HG03442 (cell line): ENCODE results near the gene CAMTA1.
"Not testable (repeated sequence)": the region's sequence is repeated elsewhere in the genome, so short reads cannot be mapped to it uniquely, and the experiment has no call there.

Source experiments
- ATAC-seq: cut with Tn5 transposase; IDR thresholded peaks from one replicate; pipeline ENCODE4 v1.9.1; 2021; ENCODE audit warnings: mild to moderate bottlenecking, moderate library complexity; ENCODE audit not compliant: unreplicated experiment

The CAMTA1 gene

GRCh38 chr1:7686301-7686850 is 901.1 kb downstream of the CAMTA1 start:
- ATAC-seq, result no peak

- no peak for ATAC-seq
These were observed 902.2 kb downstream of the CAMTA1 start for GRCh38 chr1:7687411-7687810.

- ATAC-seq, result no peak
These were observed 903.4 kb downstream of the CAMTA1 start for GRCh38 chr1:7688659-7689058.

- ATAC-seq, result not testable (repeated sequence)
These were observed 904.1 kb downstream of the CAMTA1 start for GRCh38 chr1:7689307-7689706.

GRCh38 chr1:7690076-7690475 is 904.8 kb downstream of the CAMTA1 start:
- no peak for ATAC-seq

GRCh38 chr1:7690496-7691182 is 905.4 kb downstream of the CAMTA1 start:
- ATAC-seq, result no peak

- no peak for ATAC-seq
These were observed 906.3 kb downstream of the CAMTA1 start for GRCh38 chr1:7691576-7691975.

- ATAC-seq, result no peak
These were observed 906.8 kb downstream of the CAMTA1 start for GRCh38 chr1:7692005-7692404.

GRCh38 chr1:7693037-7693436 is 907.8 kb downstream of the CAMTA1 start:
- not testable (repeated sequence) for ATAC-seq

GRCh38 chr1:7693662-7694061 is 908.4 kb downstream of the CAMTA1 start:
- ATAC-seq, result no peak

GRCh38 chr1:7694600-7695496 is 909.6 kb downstream of the CAMTA1 start:
- no peak for ATAC-seq

GRCh38 chr1:7695497-7696117 is 910.4 kb downstream of the CAMTA1 start:
- no peak for ATAC-seq

- no peak for ATAC-seq
These were observed 913.4 kb downstream of the CAMTA1 start for GRCh38 chr1:7698641-7699040.

- no peak for ATAC-seq
These were observed 917.1 kb downstream of the CAMTA1 start for GRCh38 chr1:7702365-7702764.

GRCh38 chr1:7703321-7704213 is 918.3 kb downstream of the CAMTA1 start:
- ATAC-seq, result no peak

GRCh38 chr1:7704214-7705047 is 919.2 kb downstream of the CAMTA1 start:
- ATAC-seq, result peak; percentile 88

GRCh38 chr1:7705048-7705907 is 920.0 kb downstream of the CAMTA1 start:
- ATAC-seq, result no peak

- ATAC-seq, result no peak
These were observed 920.6 kb downstream of the CAMTA1 start for GRCh38 chr1:7705908-7706216.

- ATAC-seq, result no peak
These were observed 922.3 kb downstream of the CAMTA1 start for GRCh38 chr1:7707527-7707926.
